PFSK-1 (cell line): ENCODE measurements around the gene LY6G6C.

ENCODE experiments used
- FOXP2 ChIP-seq: optimal IDR thresholded peaks from 2 replicates; pipeline ENCODE3; 2011; ENCODE audit warnings: borderline replicate concordance, control low read depth, inconsistent platforms; ENCODE audit not compliant: insufficient read depth; ENCODE audit errors: extremely low read length, extremely low read depth
- POLR2AphosphoS5 ChIP-seq: IDR thresholded peaks from 2 replicates; pipeline ENCODE4 v1.6.1; 2012; ENCODE audit warnings: low read depth, mild to moderate bottlenecking, control low read depth, low read length, moderate library complexity
- REST ChIP-seq, 2 experiments: IDR thresholded peaks; 2 replicates each; pipeline versions ENCODE4 v1.6.1 to v1.8.0; 2011 to 2012; ENCODE audit warnings: low read depth in 2 of 2, low read length in 2 of 2, control low read depth in 1 of 2, inconsistent platforms in 1 of 2, mild to moderate bottlenecking in 1 of 2, moderate library complexity in 1 of 2; ENCODE audit not compliant: insufficient read depth in 1 of 2
- SIN3A ChIP-seq: IDR thresholded peaks from 2 replicates; pipeline ENCODE4 v1.6.1; 2012; ENCODE audit warnings: mild to moderate bottlenecking, low read length, moderate library complexity, borderline replicate concordance; ENCODE audit not compliant: insufficient read depth
- TAF1 ChIP-seq: IDR thresholded peaks from 2 replicates; pipeline ENCODE4 v1.6.1; 2012; ENCODE audit warnings: low read length, control low read depth, borderline replicate concordance; ENCODE audit not compliant: insufficient read depth

- TF ChIP-seq REST (IDR thresholded peaks at IDR 0.05; ENCODE audit: insufficient read depth in 1 of 2, low read depth in 2 of 2, low read length in 2 of 2) (no peak), POLR2AphosphoS5 (no peak), TAF1 (no peak), SIN3A (no peak), FOXP2 (no peak)
Measured at GRCh38 chr6:31727717-31728671, 6.4 kb upstream of the LY6G6C start.
